HUES64 (cell line): ENCODE measurements around the gene BCAS3.
A peak's percentile ranks its signal among the peaks of the same experiment; 100 is the strongest.

Experiments used
- H3K27ac ChIP-seq: 2 replicates; pipeline ENCODE4 v1.7.0; 2013; ENCODE audit warnings: low read depth, low read length, inconsistent platforms
- H3K27me3 ChIP-seq: 2 replicates; pipeline ENCODE4 v1.6.1; 2013; ENCODE audit warnings: mild to moderate bottlenecking, low read length; ENCODE audit not compliant: insufficient read depth
- H3K36me3 ChIP-seq: 2 replicates; pipeline ENCODE4 v1.6.1; 2013; ENCODE audit warnings: mild to moderate bottlenecking, low read length; ENCODE audit not compliant: insufficient read depth
- H3K4me1 ChIP-seq: 2 replicates; pipeline ENCODE4 v1.6.1; 2013; ENCODE audit warnings: mild to moderate bottlenecking, low read length, moderate library complexity; ENCODE audit not compliant: insufficient read depth
- H3K4me3 ChIP-seq: 2 replicates; pipeline ENCODE4 v1.5.1; 2013; ENCODE audit warnings: mild to moderate bottlenecking, low read length, moderate library complexity
- H3K9ac ChIP-seq: 2 replicates; pipeline ENCODE4 v1.6.1; 2013; ENCODE audit warnings: mild to moderate bottlenecking, low read depth, low read length
- H3K9me3 ChIP-seq: 2 replicates; pipeline ENCODE4 v1.6.1; 2013; ENCODE audit warnings: low read depth, low read length; ENCODE audit not compliant: insufficient read depth
- WGBS: fragments of 150-250, 120-280 bp; methylation state at CpG from one replicate; pipeline ENCODE4 v1.1.7; 2013; ENCODE audit warnings: missing lambda C conversion rate; 5-methylcytosine and 5-hydroxymethylcytosine counted together

The BCAS3 gene

DNA sequence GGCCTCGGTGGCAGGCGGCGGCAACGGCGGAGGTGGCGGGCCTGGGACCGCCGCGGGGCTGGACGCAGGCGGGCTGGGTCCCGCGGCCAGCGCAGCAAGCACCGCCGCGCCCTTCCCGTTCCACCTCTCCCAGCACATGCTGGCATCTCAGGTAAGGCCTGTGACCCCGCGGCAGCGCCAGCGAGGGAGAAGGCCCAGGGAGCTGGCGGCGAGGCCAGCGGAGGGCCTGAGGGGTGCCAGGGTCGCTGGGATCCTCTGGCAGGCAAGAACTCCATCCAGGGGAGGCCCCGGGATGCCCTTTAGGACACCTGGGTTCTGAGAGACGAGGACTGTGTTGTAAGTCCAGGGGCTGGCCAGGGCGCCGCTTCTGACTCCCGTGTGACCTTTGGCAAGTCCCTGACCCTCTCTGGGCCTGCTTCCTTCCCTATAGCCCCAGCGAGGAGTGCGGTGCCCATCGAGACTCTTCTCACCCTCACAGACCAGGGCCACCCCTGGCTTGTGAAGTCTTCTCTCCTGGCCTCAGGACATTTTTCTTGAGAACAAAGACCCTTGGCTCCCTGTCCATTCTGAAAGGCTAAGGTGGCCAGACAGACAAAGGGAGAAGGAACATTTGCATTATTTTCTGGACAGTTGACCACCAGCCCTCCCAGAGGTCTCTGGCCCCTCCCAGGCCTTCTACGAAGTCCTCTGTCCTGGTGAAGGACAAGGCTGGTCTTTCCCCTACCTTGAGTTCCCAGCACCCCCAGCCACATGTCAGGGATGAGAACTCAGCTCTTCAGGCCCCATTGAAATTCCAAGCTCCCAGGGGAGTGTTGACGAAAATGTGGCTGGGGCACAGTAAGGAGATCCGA, 728.3 kb downstream of the BCAS3 start:
- Histone ChIP-seq H3K9me3 (no peaks in the 10 kb centered on the region), H3K4me1 (peaks cover 8% of the 10 kb centered on the region), H3K27me3 (peaks cover 100% of the 10 kb centered on the region), H3K9ac (no peak overlapping the region), H3K4me3 (no peak overlapping the region), H3K36me3 (no peaks in the 10 kb centered on the region), H3K27ac (no peak overlapping the region)
- 17% methylated on average over 37 of the region's 37 CpGs for WGBS

GRCh38 chr17:61406537-61406845, 728.8 kb downstream of the BCAS3 start:
- H3K4me3 ChIP-seq: no peak overlapping the region

GRCh38 chr17:61406971-61407911, 729.6 kb downstream of the BCAS3 start:
- Histone ChIP-seq H3K4me3 (no peak overlapping the region), H3K9me3 (no peaks in the 10 kb centered on the region), H3K36me3 (no peaks in the 10 kb centered on the region), H3K27me3 (peaks cover 100% of the 10 kb centered on the region), H3K4me1 (peaks cover 8% of the 10 kb centered on the region; the same call in 1 of the 2 replicates), H3K9ac (no peak overlapping the region), H3K27ac (no peak overlapping the region)
- 42% methylated on average over 8 of the region's 8 CpGs for WGBS

More at GRCh38 chr17:61406537-61406845, 728.8 kb downstream of the BCAS3 start:
- no peak overlapping the region for H3K9ac ChIP-seq
- H3K9me3 ChIP-seq: no peaks in the 10 kb centered on the region
- peaks cover 8% of the 10 kb centered on the region; the same call in 1 of the 2 replicates for H3K4me1 ChIP-seq
- H3K27me3 ChIP-seq: peaks cover 100% of the 10 kb centered on the region
- WGBS: 45% methylated on average over 1 of the region's 1 CpG
- no peaks in the 10 kb centered on the region for H3K36me3 ChIP-seq
- H3K27ac ChIP-seq: no peak overlapping the region

DNA sequence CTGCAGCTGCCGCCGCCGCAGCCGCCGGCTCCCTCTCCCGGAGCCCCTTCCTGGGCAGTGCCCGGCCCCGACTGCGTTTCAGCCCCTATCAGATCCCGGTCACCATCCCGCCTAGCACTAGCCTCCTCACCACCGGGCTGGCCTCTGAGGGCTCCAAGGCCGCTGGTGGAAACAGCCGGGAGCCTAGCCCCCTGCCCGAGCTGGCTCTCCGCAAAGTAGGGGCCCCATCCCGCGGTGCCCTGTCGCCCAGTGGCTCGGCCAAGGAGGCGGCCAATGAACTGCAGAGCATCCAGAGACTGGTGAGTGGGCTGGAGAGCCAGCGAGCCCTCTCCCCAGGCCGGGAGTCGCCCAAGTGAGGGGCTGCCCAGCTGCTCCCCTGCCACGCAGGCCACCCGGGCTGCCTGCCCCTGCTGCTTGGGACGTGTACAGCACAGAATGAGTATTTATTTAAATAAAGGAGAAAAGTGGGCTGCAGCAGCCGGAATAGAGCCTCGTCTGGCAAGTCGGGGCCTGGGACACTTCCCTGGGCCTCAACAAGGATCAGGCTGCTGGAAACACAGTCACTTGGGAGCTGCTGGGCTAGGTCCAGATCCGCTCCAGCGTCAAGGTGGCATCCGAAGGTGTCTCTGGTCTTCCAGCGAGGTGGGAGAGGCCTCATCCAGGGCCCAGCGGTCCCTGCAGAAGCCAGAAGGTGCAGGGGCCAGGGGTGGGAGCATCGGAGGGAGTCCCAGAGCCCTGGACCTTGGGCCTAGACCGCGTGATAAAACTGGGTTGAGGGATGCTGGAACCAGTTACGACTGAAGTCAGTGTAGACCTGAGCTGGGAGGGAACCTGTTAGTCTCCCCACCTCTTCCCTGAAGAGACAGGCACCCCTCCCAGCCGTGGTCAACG, 730.7 kb downstream of the BCAS3 start:
- WGBS: 12% methylated on average over 41 of the region's 41 CpGs
- H3K9me3 ChIP-seq: no peaks in the 10 kb centered on the region
- peaks cover 6% of the 10 kb centered on the region for H3K4me1 ChIP-seq
- H3K4me3 ChIP-seq: no peak overlapping the region
- no peak overlapping the region for H3K9ac ChIP-seq
- H3K27me3 ChIP-seq: peaks cover 100% of the 10 kb centered on the region
- H3K36me3 ChIP-seq: no peaks in the 10 kb centered on the region
- H3K27ac ChIP-seq: no peak overlapping the region

GRCh38 chr17:61409301-61410112, 731.9 kb downstream of the BCAS3 start:
- 2% methylated on average over 73 of the region's 73 CpGs for WGBS
- Histone ChIP-seq H3K4me3 (peak overlapping the region; percentile 33; the same call in 1 of the 2 replicates), H3K27me3 (peaks cover 100% of the 10 kb centered on the region), H3K36me3 (no peaks in the 10 kb centered on the region), H3K4me1 (peaks cover 3% of the 10 kb centered on the region; the same call in 1 of the 2 replicates), H3K9me3 (no peaks in the 10 kb centered on the region), H3K9ac (no peak overlapping the region), H3K27ac (no peak overlapping the region)

- Histone ChIP-seq H3K36me3 (no peaks in the 10 kb centered on the region), H3K4me3 (peak overlapping the region; percentile 66), H3K9me3 (no peaks in the 10 kb centered on the region), H3K27ac (no peak overlapping the region), H3K4me1 (peaks cover 3% of the 10 kb centered on the region; the same call in 1 of the 2 replicates), H3K9ac (no peak overlapping the region), H3K27me3 (peaks cover 100% of the 10 kb centered on the region)
- WGBS: 7% methylated on average over 48 of the region's 48 CpGs
These were observed 732.7 kb downstream of the BCAS3 start for GRCh38 chr17:61410141-61411010.

DNA sequence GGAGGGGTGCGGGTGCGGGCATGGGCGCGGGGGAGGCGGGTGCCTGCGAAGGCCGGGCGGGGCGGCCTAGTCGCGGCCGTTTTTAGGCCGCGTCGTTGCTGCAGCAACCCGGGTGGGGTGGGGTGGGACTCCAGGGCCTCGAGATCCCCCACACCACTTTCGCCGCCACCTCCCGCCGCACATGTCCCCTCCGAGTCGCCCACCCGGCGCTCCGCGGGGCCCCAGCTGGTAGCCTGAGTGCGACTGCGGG, 733.3 kb downstream of the BCAS3 start:
- Histone ChIP-seq H3K9me3 (no peaks in the 10 kb centered on the region), H3K27ac (no peak overlapping the region), H3K4me1 (peaks cover 3% of the 10 kb centered on the region; the same call in 1 of the 2 replicates), H3K36me3 (no peaks in the 10 kb centered on the region), H3K9ac (no peak overlapping the region), H3K27me3 (peaks cover 100% of the 10 kb centered on the region), H3K4me3 (peak overlapping the region; percentile 66)
- WGBS: under 1% methylated on average over 29 of the region's 29 CpGs

DNA sequence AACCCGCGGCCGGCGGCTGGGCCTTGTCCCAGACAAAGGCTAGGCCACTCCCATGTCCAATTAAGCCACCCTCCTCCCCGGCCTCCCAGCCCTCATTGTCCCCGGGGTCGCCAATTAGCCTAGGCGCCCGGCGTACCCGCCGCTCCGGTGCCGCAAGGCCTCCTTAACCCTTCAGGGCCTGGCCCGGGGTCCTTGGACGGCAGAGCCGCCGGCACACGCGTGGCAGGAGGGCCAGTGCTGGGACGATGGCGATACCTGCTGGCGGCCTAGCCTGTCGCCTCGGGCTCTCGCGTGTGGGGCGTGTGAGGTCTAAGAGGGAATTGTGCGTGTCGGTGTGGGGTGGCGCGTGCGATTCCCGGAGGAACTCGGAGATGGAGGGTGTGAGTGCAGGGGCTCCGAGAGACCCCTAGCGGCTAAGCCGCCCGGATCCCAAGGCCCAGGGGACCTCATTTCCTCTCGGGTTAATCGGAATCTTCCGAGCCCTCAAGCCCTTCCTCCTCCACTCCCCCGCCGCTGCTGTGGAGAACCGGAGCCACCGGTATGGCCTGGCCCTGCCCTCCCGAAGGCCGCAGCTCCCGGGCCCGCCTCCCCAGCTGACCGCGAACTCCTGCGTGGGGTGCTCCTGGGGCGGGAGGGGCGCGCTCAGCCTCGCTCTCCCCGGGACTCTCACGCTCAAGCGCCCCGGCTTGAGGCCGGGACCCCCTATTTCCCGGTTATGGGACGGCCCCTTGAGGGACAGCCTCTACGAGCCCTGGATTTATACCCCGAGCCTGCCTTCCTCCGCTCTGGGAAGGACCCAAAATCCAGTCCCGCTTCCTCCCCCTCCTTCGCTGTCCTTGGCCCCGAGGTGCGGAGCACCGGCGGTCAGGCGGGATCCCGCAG, 733.9 kb downstream of the BCAS3 start:
- H3K36me3 ChIP-seq: no peaks in the 10 kb centered on the region
- no peak overlapping the region for H3K9ac ChIP-seq
- under 1% methylated on average over 75 of the region's 75 CpGs for WGBS
- H3K27ac ChIP-seq: no peak overlapping the region
- peaks cover 100% of the 10 kb centered on the region for H3K27me3 ChIP-seq
- peaks cover 3% of the 10 kb centered on the region; the same call in 1 of the 2 replicates for H3K4me1 ChIP-seq
- H3K4me3 ChIP-seq: peak overlapping the region; percentile 66
- no peaks in the 10 kb centered on the region for H3K9me3 ChIP-seq
